ENCODE data around the gene RAB27A. TPM values are rescaled to one million over a fixed set of nuclear protein-coding genes. Genes with fewer than 3 reads are reported as not detected.

Gene RAB27A
- total RNA-seq, 8 experiments from 2014 or later: 1.6 to 6.1 (median 3.6) TPM

DNA sequence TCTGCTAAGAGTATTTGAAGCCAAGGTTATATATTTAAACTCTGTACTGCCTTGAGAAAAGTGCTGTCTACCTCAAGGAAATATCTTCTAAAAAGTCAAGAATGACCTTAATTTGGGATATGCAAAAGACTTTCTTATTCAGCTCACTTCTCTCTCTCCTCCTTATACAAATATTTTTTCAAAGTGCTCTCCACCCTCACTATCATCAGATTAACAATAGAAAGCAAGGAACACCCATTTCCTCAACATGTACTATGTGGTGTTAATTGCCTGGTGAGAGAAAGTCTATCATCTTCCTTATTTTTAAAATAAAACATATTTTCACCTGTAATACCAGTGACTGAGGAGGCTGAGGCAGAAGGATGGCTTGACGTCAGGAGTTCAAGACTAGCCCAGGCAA lies 48.4 kb downstream of the RAB27A start:
- H3K4me1 ChIP-seq (replicated peaks in 1 of 2): no peaks in the 10 kb centered on the region
- no peak overlapping the region for H3K27ac ChIP-seq
- H3K4me3 ChIP-seq: no peak overlapping the region
- in situ Hi-C loops (cut with MboI; ENCODE audit: low pct_unique_long_range_greater_than_20kb in 2 of 9, low sequenced_read_pairs in 9 of 9, unreplicated experiment in 9 of 9): no loop called here
- WGBS, 10 experiments: 100% methylated on average over 1 of the region's 1 CpG; no CpG with 5 or more reads in 6 of the 10 experiments
- ATAC-seq (replicated peaks in 6 of 8): peak in 1 of 8 experiments; percentile 56

- no peak overlapping the region for H3K4me3 ChIP-seq
- WGBS, 10 experiments: 82 to 87% (median 84%) methylated on average over 1 to 3 of the region's 3 CpGs; no CpG with 5 or more reads in 4 of the 10 experiments
- no peak for ATAC-seq (replicated peaks in 6 of 8)
- in situ Hi-C loops (cut with MboI; ENCODE audit: low pct_unique_long_range_greater_than_20kb in 2 of 9, low sequenced_read_pairs in 9 of 9, unreplicated experiment in 9 of 9): no loop called here
- H3K27ac ChIP-seq: no peak overlapping the region
- no peaks in the 10 kb centered on the region for H3K4me1 ChIP-seq (replicated peaks in 1 of 2)
Measured at GRCh38 chr15:55240125-55240760, 49.4 kb downstream of the RAB27A start.

DNA sequence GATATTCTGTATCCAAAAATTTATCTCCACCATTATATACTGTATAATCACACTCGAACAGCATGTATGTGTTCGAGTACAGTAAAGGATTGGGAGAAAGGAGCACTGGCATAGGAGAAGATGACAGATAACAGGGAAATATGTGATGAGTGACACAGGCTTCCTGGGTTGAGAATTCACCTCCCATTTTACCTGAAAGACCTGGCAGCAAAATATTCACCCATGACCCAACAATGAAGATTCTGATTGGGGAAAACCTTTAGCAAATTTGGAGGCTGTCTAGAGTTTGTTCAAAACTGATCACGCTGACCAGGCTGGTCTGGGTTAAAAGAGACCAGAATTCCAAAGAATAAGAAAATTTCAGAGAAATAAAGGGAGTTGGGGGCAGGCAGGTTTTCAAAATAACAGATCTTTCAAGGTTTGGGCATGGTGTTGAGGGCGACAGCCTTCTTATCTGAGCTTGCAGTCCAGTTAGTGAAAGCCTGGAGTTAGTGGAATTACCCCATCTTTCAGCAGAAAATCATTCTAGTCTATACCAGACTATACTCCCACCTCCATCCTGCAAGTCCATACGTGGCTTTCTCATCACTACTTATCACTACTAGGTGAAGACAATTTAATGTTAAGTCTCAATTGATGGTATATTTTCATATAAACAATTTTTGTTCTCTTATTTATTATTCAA lies 50.0 kb downstream of the RAB27A start:
- no peak for ATAC-seq (replicated peaks in 6 of 8)
- no peak overlapping the region for H3K27ac ChIP-seq
- no peaks in the 10 kb centered on the region for H3K4me1 ChIP-seq (replicated peaks in 1 of 2)
- in situ Hi-C loops (cut with MboI; ENCODE audit: low pct_unique_long_range_greater_than_20kb in 2 of 9, low sequenced_read_pairs in 9 of 9, unreplicated experiment in 9 of 9): no loop called here
- 31 to 94% (median 83%) methylated on average over 1 to 5 of the region's 5 CpGs; no CpG with 5 or more reads in 2 of the 10 experiments for WGBS, 10 experiments
- H3K4me3 ChIP-seq: no peak overlapping the region

DNA sequence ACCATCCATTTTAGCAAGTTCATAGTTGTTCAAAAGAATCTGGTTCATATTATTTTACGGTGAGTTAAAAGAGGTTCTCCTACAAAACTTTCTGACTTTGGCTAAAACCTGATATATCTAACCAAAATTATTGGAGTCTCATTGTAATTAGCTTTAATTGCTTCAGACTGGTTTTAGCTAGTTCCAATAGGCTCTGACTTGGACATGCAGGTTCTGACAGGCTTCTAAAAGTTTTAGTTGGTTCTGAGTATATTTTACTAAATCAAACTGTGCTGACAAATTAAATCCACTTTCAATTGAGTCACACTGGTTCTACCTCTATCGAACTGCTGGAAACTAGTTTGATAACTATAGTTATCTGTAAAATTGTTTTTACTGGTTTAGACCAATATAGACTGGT lies 50.7 kb downstream of the RAB27A start:
- in situ Hi-C loops (cut with MboI; ENCODE audit: low pct_unique_long_range_greater_than_20kb in 2 of 9, low sequenced_read_pairs in 9 of 9, unreplicated experiment in 9 of 9): no loop called here
- Histone ChIP-seq H3K27ac (no peak overlapping the region), H3K4me1 (replicated peaks in 1 of 2) (no peaks in the 10 kb centered on the region), H3K4me3 (no peak overlapping the region)
- ATAC-seq (replicated peaks in 6 of 8): no peak
- 31 to 100% (median 77%) methylated on average over 1 to 2 of the region's 2 CpGs for WGBS, 10 experiments

DNA sequence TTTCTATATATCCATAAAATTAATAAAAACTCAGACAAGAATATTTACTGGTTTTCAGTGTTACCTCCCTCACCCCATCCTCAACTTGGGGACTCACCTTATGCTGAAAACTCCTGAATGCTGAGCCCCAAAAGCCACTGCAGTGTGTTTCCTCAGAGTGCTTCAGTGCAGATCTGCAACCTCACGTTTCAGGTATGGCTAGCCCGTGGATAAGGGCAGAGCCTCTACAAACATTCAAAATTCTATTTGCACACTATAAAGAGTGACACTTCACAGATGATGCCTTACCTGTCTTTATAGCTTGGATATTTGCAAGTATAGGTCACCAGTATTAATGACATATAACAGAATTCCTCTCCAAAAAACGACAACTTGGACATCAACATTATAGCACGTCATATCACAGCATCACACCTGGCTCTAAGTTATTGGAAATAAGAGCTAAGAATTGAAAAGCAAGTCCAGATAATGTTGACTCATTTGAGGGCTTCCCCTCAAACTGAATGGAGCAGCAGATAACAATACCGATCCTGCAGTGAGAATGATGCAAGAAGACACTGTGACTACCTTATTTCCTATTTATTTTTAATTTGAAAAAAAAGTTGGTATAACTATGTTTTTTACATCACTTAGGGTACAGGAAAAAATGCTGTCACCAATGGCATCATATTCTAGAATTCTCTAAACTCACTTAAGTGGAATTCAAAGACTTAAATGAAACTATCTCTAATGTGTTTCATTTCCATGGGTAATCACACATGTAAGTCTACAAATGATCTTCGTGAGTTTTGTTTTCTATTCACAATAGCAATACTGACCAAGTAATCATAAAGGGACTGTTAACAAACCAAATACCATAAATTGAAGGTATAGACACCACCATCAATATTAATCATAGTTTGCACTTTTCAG lies 52.1 kb downstream of the RAB27A start:
- ATAC-seq (replicated peaks in 6 of 8): no peak
- H3K4me1 ChIP-seq (replicated peaks in 1 of 2): no peaks in the 10 kb centered on the region
- in situ Hi-C loops (cut with MboI; ENCODE audit: low pct_unique_long_range_greater_than_20kb in 2 of 9, low sequenced_read_pairs in 9 of 9, unreplicated experiment in 9 of 9): no loop called here
- no peak overlapping the region for H3K27ac ChIP-seq
- 57 to 100% (median 80%) methylated on average over 1 to 5 of the region's 6 CpGs; no CpG with 5 or more reads in 1 of the 10 experiments for WGBS, 10 experiments
- H3K4me3 ChIP-seq: no peak overlapping the region

GRCh38 chr15:55235546-55236036 lies 54.0 kb downstream of the RAB27A start:
- Histone ChIP-seq H3K4me1 (replicated peaks in 1 of 2) (no peaks in the 10 kb centered on the region), H3K4me3 (no peak overlapping the region), H3K27ac (no peak overlapping the region)
- ATAC-seq (replicated peaks in 6 of 8): no peak
- in situ Hi-C loops (cut with MboI; ENCODE audit: low pct_unique_long_range_greater_than_20kb in 2 of 9, low sequenced_read_pairs in 9 of 9, unreplicated experiment in 9 of 9): no loop called here
- 20 to 100% (median 88%) methylated on average over 1 to 4 of the region's 4 CpGs; no CpG with 5 or more reads in 1 of the 10 experiments for WGBS, 10 experiments

DNA sequence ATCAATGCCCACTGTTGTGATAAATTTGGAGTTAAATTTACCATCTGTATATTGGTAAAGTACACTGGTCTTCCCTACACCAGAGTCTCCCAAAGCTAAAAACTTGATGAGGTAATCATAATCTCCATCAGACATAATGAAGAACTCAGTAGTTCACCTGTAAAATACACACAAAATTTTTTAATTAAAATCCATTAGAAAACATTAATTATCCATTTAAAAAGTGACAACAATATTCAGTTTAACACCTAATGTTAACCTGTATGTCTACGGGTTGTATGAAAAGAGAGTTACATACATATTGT lies 54.9 kb downstream of the RAB27A start:
- in situ Hi-C loops (cut with MboI; ENCODE audit: low pct_unique_long_range_greater_than_20kb in 2 of 9, low sequenced_read_pairs in 9 of 9, unreplicated experiment in 9 of 9): no loop called here
- H3K4me3 ChIP-seq: no peak overlapping the region
- no peaks in the 10 kb centered on the region for H3K4me1 ChIP-seq (replicated peaks in 1 of 2)
- H3K27ac ChIP-seq: no peak overlapping the region
- ATAC-seq (replicated peaks in 6 of 8): no peak
- WGBS, 10 experiments: 75 to 100% (median 100%) methylated on average over 1 of the region's 1 CpG; no CpG with 5 or more reads in 2 of the 10 experiments

DNA sequence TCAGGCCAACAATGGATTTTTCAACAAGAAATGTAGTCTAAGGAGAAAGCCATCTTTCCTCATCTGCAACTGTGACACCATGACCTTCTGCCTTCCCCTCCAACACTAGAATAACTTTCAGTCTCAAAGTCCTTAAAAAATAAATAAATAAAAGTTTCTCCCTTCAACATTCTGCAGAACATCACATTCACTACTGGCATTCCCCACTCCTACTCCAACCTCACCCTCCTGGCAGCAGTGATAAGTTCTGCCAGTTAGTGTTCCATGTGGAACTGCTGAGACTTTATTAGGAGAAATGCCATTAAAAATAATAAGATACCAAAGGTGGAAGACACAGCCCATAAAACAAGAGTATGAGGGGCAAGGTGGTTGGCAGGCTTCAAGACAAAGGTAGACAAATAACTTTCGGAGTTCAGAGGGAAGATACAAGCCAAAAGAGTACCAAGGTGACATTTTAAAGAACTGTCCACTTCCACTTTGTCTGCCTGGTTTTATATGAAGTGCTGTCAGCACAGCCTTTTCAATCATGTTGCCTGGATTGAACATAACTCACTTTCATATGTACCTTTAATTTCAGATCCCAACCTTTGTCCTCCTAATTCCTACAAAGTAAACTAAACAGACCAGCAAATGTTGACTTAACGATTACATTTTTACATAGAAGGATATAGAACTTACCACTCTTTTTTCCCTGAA lies 55.4 kb downstream of the RAB27A start:
- WGBS, 10 experiments: 33 to 100% (median 91%) methylated on average over 1 to 2 of the region's 2 CpGs; no CpG with 5 or more reads in 2 of the 10 experiments
- H3K4me1 ChIP-seq (replicated peaks in 1 of 2): no peaks in the 10 kb centered on the region
- in situ Hi-C loops (cut with MboI; ENCODE audit: low pct_unique_long_range_greater_than_20kb in 2 of 9, low sequenced_read_pairs in 9 of 9, unreplicated experiment in 9 of 9): no loop called here
- no peak overlapping the region for H3K4me3 ChIP-seq
- no peak overlapping the region for H3K27ac ChIP-seq
- no peak for ATAC-seq (replicated peaks in 6 of 8)

DNA sequence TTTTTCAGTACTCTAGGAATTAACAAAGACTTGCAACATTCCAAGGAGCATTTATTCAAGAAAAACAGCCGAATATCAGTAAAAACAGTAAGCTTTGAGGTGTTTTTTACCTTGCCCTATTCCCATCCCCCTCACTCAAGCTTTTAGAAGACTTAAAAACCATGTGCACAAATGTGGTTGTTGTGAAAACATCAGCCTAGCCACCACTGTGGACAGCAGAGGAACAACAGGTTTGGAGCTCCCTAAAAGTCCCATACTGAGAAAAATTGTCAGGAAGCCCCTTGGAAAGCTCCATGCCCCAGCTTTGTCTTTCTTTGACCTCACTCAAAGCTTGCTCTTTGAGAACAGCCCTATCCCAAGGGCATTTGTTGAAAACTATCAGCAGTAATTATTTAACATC lies 58.2 kb downstream of the RAB27A start:
- Histone ChIP-seq H3K27ac (no peak overlapping the region), H3K4me3 (no peak overlapping the region), H3K4me1 (replicated peaks in 1 of 2) (no peaks in the 10 kb centered on the region)
- ATAC-seq (replicated peaks in 6 of 8): no peak
- WGBS, 10 experiments: 80 to 100% (median 88%) methylated on average over 1 of the region's 1 CpG; no CpG with 5 or more reads in 3 of the 10 experiments
- in situ Hi-C loops (cut with MboI; ENCODE audit: low pct_unique_long_range_greater_than_20kb in 2 of 9, low sequenced_read_pairs in 9 of 9, unreplicated experiment in 9 of 9): no loop called here

GRCh38 chr15:55230953-55231352 lies 58.7 kb downstream of the RAB27A start:
- H3K4me1 ChIP-seq (replicated peaks in 1 of 2): no peaks in the 10 kb centered on the region
- ATAC-seq (replicated peaks in 6 of 8): no peak
- H3K27ac ChIP-seq: no peak overlapping the region
- whole genome bisulfite sequencing, 10 experiments: 80 to 100% (median 100%) methylated on average over 1 of the region's 1 CpG; no CpG with 5 or more reads in 5 of the 10 experiments
- in situ Hi-C loops (cut with MboI; ENCODE audit: low pct_unique_long_range_greater_than_20kb in 2 of 9, low sequenced_read_pairs in 9 of 9, unreplicated experiment in 9 of 9): no loop called here
- H3K4me3 ChIP-seq: no peak overlapping the region

- in situ Hi-C loops (cut with MboI; ENCODE audit: low pct_unique_long_range_greater_than_20kb in 2 of 9, low sequenced_read_pairs in 9 of 9, unreplicated experiment in 9 of 9): no loop called here
- no peak for ATAC-seq (replicated peaks in 6 of 8)
- Histone ChIP-seq H3K4me3 (no peak overlapping the region), H3K27ac (no peak overlapping the region), H3K4me1 (replicated peaks in 1 of 2) (no peaks in the 10 kb centered on the region)
- 28 to 76% (median 60%) methylated on average over 1 to 3 of the region's 3 CpGs; no CpG with 5 or more reads in 1 of the 10 experiments for WGBS, 10 experiments
Measured at GRCh38 chr15:55230051-55230670, 59.5 kb downstream of the RAB27A start.

DNA sequence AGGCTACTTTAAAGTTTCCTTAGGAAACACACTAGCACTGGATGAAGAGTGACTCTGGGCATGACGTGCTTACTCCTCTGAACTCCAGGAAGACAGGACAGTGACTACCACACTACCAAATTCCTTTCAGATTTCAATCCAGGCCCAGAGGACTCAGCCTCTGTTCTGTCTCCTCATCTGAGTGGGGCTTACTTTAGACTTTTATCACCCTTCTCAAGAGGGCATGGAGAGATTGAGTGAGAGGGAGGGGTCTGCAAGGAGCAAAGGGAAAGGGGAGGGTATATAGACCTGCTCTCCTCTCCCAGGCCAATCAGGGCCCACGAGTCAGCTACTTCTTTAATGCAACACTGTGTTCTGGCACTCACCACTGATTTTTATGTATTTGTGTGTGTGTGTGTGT lies 63.5 kb downstream of the RAB27A start:
- in situ Hi-C loops (cut with MboI; ENCODE audit: low pct_unique_long_range_greater_than_20kb in 2 of 9, low sequenced_read_pairs in 9 of 9, unreplicated experiment in 9 of 9): loop anchor here in 1 of 9 experiments (10.0 kb wide), 1 partner anchor 59 kb away; the partner anchor contains the start of gene RAB27A
- H3K4me1 ChIP-seq (replicated peaks in 1 of 2): no peaks in the 10 kb centered on the region
- no peak overlapping the region for H3K4me3 ChIP-seq
- WGBS, 10 experiments: 83 to 100% (median 86%) methylated on average over 1 to 2 of the region's 2 CpGs; no CpG with 5 or more reads in 7 of the 10 experiments
- no peak for ATAC-seq (replicated peaks in 6 of 8)
- no peak overlapping the region for H3K27ac ChIP-seq
